Measurements from ENCODE around the gene TPRX2. TPM values are rescaled to one million over a fixed set of nuclear protein-coding genes. Genes with fewer than 3 reads are reported as not detected.

The TPRX2 gene
- total and polyA plus RNA-seq, 2 of the 13 experiments (the other 11 are each of a cell fraction or from before 2014, with no cell fraction given), result not detected

DNA sequence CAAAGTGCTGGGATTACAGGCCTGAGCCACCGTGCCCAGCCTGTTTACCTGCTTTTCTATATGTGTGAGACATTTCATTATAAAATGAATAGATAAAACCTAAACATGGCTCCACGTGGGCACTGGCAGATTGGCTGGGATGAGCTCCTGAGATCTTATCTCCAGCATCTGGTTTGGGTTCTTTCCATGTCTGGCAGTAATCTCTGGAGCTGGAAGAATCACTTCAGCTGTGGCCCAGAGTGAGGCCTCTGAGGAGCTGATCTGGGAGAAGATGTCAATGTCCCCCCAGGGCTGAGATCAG is 32.5 kb downstream of the TPRX2 start (continued):
- TF ChIP-seq ZSCAN25 (CRISPR knock-in tag; IDR thresholded peaks at IDR 0.05) (0 out of 2 replicates have a peak, but pooled peaks have one; percentile 40), ZNF224 (CRISPR knock-in tag; IDR thresholded peaks at IDR 0.05) (peak; percentile 53; the same call in 1 of the 2 replicates), KDM5A (IDR thresholded peaks at IDR 0.05; ENCODE audit: borderline replicate concordance, low read length) (no peak)

DNA sequence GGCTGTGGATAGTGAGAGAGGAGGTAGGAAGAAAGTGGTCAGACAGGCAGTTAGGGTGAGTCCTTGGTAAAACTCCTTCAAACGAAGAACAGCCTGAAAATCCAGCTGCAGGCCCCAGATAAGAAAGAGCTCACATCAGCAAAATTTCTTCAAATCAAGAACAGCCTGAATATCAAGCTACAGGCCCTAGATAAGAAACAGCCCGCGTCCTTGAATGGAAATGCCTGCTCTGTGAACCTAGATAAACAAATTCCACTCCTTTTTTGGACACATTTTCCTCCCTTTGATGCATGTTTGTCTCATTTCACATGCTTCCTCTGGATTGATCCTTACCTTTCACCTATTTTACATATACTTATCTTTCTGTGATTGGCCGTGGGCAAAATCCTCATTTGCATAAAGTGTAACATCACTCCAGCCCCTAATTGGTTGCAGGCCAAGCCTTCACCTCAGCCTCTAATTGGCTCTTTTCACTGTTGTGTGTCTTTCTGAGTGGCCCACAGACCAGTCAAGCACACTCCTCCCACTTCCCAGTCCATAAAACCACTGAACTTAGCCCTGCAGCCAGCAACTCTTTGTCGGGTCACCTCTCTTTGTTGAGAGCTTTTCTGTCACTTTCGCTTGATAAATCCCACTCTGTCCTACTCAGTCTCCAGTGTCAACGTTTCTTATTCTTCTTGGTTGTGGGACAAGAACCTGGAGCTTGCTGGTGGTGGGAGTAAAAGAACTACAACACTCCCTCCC is 33.1 kb downstream of the TPRX2 start:
- no TSS peak for BruUV-seq (replicated peaks)
- in situ Hi-C loops (cut with HindIII; ENCODE audit: extremely low pct_ligation_motif_present, low pct_unique_long_range_greater_than_20kb) (no loop called here), intact Hi-C loops (cut with micrococcal nuclease; ENCODE audit: unreplicated experiment) (no loop called here)
- Histone ChIP-seq H2AFZ (ENCODE audit: low read length) (no peak overlapping the region), H3K4me2 (ENCODE audit: low read depth, low read length) (peak overlapping the region; percentile 86), H3K79me2 (ENCODE audit: insufficient read depth, low read length) (no peaks in the 10 kb centered on the region), H3K27ac (ENCODE audit: extremely low read length, insufficient read depth, low read length) (peak overlapping the region; percentile 99), H4K20me1 (ENCODE audit: insufficient read depth, low read length) (no peaks in the 10 kb centered on the region), H3K36me3 (replicated peaks in 1 of 2; ENCODE audit: control insufficient read depth in 1 of 2, insufficient read depth in 2 of 2, low read length in 2 of 2) (no peaks in the 10 kb centered on the region), H3K9ac (ENCODE audit: insufficient read depth, low read depth, low read length) (peak overlapping the region; percentile 89), H3K4me1 (ENCODE audit: insufficient read depth, low read length) (peaks cover 78% of the 10 kb centered on the region), H3K27me3 (ENCODE audit: control insufficient read depth in 1 of 2, insufficient read depth in 2 of 2, low read length in 2 of 2) (no peaks in the 10 kb centered on the region), H3K9me3 (ENCODE audit: low read length) (no peaks in the 10 kb centered on the region), H3K4me3 (replicated peaks in 1 of 3; ENCODE audit: insufficient read depth in 1 of 3, low read depth in 2 of 3, low read length in 3 of 3) (peak overlapping the region in 2 of 3 experiments; percentile 18 to 47; a peak in 4 of 6 replicates)
- FAIRE-seq (peak; percentile 96), DNase-seq (ENCODE audit: low spot score) (peak; percentile 99), ATAC-seq (peak; percentile 97)
- WGBS (ENCODE audit: low lambda C conversion rate), result 7% methylated on average over 7 of the region's 7 CpGs
- POLR2A ChIA-PET, result interaction anchor here (0.7 to 1.5 kb wide), 5 partner anchors 9 to 635 kb away, joined by 3 to 6 read pairs (median 3); partner anchors contain the start of genes CCDC9 and NAPA
- CTCF ChIA-PET (ENCODE audit: low intra/inter-chr PET ratio, low total read pairs), result no interaction called here
- 0 out of 2 replicates have a peak, but pooled peaks have one; percentile 57 for TF ChIP-seq TBP (CRISPR knock-in tag; IDR thresholded peaks at IDR 0.05)
- no peak for TF ChIP-seq ZNF124 (CRISPR knock-in tag; IDR thresholded peaks at IDR 0.05)
- TF ChIP-seq ZFY (CRISPR knock-in tag; IDR thresholded peaks at IDR 0.05), result peak; percentile 59
- TF ChIP-seq KAT8 (CRISPR knock-in tag; IDR thresholded peaks at IDR 0.05), result peak; percentile 69; the same call in 1 of the 2 replicates
- TF ChIP-seq, protein P1, sequence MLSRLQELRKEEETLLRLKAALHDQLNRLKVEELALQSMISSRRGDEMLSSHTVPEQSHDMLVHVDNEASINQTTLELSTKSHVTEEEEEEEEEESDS (CRISPR knock-in tag; IDR thresholded peaks at IDR 0.05; ENCODE audit: borderline replicate concordance), result no peak
- TF ChIP-seq ZNF605 (CRISPR knock-in tag; IDR thresholded peaks at IDR 0.05), result no peak
- TF ChIP-seq ZBTB20 (CRISPR knock-in tag; IDR thresholded peaks at IDR 0.05; ENCODE audit: borderline replicate concordance, low read depth), result peak; percentile 52; the same call in 1 of the 2 replicates
- TF ChIP-seq HOXA7 (CRISPR knock-in tag; IDR thresholded peaks at IDR 0.05), result no peak
- peak in 1 of 2 experiments; percentile 27; a peak in 1 of 4 replicates for TF ChIP-seq KLF16 (CRISPR knock-in tag; IDR thresholded peaks at IDR 0.05)
- TF ChIP-seq REXO4 (CRISPR knock-in tag; IDR thresholded peaks at IDR 0.05; ENCODE audit: borderline replicate concordance), result no peak
- TF ChIP-seq POLR2AphosphoS2 (IDR thresholded peaks at IDR 0.05; ENCODE audit: low read depth, low read length), result peak; percentile 97
- TF ChIP-seq MBD4 (IDR thresholded peaks at IDR 0.05; ENCODE audit: borderline replicate concordance, low read length), result no peak
- peak; percentile 45; the same call in 1 of the 2 replicates for TF ChIP-seq ZNF788 (CRISPR knock-in tag; IDR thresholded peaks at IDR 0.05; ENCODE audit: borderline replicate concordance)
- TF ChIP-seq, protein P2, sequence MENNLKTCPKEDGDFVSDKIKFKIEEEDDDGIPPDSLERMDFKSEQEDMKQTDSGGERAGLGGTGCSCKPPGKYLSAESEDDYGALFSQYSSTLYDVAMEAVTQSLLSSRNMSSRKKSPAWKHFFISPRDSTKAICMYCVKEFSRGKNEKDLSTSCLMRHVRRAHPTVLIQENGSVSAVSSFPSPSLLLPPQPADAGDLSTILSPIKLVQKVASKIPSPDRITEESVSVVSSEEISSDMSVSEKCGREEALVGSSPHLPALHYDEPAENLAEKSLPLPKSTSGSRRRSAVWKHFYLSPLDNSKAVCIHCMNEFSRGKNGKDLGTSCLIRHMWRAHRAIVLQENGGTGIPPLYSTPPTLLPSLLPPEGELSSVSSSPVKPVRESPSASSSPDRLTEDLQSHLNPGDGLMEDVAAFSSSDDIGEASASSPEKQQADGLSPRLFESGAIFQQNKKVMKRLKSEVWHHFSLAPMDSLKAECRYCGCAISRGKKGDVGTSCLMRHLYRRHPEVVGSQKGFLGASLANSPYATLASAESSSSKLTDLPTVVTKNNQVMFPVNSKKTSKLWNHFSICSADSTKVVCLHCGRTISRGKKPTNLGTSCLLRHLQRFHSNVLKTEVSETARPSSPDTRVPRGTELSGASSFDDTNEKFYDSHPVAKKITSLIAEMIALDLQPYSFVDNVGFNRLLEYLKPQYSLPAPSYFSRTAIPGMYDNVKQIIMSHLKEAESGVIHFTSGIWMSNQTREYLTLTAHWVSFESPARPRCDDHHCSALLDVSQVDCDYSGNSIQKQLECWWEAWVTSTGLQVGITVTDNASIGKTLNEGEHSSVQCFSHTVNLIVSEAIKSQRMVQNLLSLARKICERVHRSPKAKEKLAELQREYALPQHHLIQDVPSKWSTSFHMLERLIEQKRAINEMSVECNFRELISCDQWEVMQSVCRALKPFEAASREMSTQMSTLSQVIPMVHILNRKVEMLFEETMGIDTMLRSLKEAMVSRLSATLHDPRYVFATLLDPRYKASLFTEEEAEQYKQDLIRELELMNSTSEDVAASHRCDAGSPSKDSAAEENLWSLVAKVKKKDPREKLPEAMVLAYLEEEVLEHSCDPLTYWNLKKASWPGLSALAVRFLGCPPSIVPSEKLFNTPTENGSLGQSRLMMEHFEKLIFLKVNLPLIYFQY (CRISPR knock-in tag; IDR thresholded peaks at IDR 0.05; ENCODE audit: borderline replicate concordance), result 0 out of 2 replicates have a peak, but pooled peaks have one; percentile 6
- peak; percentile 4; the same call in 1 of the 2 replicates for TF ChIP-seq LCORL (IDR thresholded peaks at IDR 0.05)
- no peak for TF ChIP-seq LCORL (CRISPR knock-in tag; IDR thresholded peaks at IDR 0.05)
- TF ChIP-seq SP5 (CRISPR knock-in tag; IDR thresholded peaks at IDR 0.05; ENCODE audit: borderline replicate concordance, low read depth), result peak; percentile 14; the same call in 1 of the 2 replicates
- TF ChIP-seq JUN (CRISPR knock-in tag; IDR thresholded peaks at IDR 0.05), result 0 out of 2 replicates have a peak, but pooled peaks have one; percentile 29
